Left kidney (tissue), 2 donors: Measurements from ENCODE around the gene CEP131. TPM values are rescaled to one million over a fixed set of nuclear protein-coding genes. Genes with fewer than 3 reads are reported as not detected.

ENCODE experiments used
- DNase-seq: peaks from one replicate; pipeline ENCODE4 v3.0.0-alpha.2; 2013
- polyA plus RNA-seq: library from polyadenylated mRNA; unstranded; fragments of 120-200 nt; gene quantifications from one replicate; pipeline ENCODE4 v1.2.1, GENCODE V29; 2013; ENCODE audit not compliant: insufficient read length

The CEP131 gene
- polyA plus RNA-seq, 1 donor, result 15.7 TPM

- DNase-seq, result no peak
Measured at GRCh38 chr17:81223762-81224130, 981 bp upstream of the CEP131 start.

GRCh38 chr17:81222620-81222905 lies 202 bp downstream of the CEP131 start:
- DNase-seq, result no peak

GRCh38 chr17:81221842-81222619 lies 734 bp downstream of the CEP131 start:
- DNase-seq, result no peak

GRCh38 chr17:81221371-81221841 lies 1.4 kb downstream of the CEP131 start:
- no peak for DNase-seq

- DNase-seq, result no peak
Measured at GRCh38 chr17:81219476-81220180, 3.1 kb downstream of the CEP131 start.

GRCh38 chr17:81218991-81219390 lies 3.8 kb downstream of the CEP131 start:
- no peak for DNase-seq

GRCh38 chr17:81218459-81218858 lies 4.3 kb downstream of the CEP131 start:
- no peak for DNase-seq

- DNase-seq, result no peak
Measured at GRCh38 chr17:81217491-81217890, 5.3 kb downstream of the CEP131 start.

- no peak for DNase-seq
Measured at GRCh38 chr17:81213978-81214377, 8.8 kb downstream of the CEP131 start.

- no peak for DNase-seq
Measured at GRCh38 chr17:81212365-81212764, 10.4 kb downstream of the CEP131 start.

GRCh38 chr17:81210868-81211267 lies 11.9 kb downstream of the CEP131 start:
- no peak for DNase-seq

GRCh38 chr17:81210466-81210865 lies 12.3 kb downstream of the CEP131 start:
- DNase-seq, result no peak

- no peak for DNase-seq
Measured at GRCh38 chr17:81209141-81209540, 13.6 kb downstream of the CEP131 start.

GRCh38 chr17:81208651-81209050 lies 14.1 kb downstream of the CEP131 start:
- no peak for DNase-seq

GRCh38 chr17:81207610-81208581 lies 14.9 kb downstream of the CEP131 start:
- DNase-seq, result no peak

GRCh38 chr17:81206657-81207056 lies 16.1 kb downstream of the CEP131 start:
- no peak for DNase-seq

GRCh38 chr17:81206166-81206565 lies 16.6 kb downstream of the CEP131 start:
- DNase-seq, result no peak

- DNase-seq, result no peak
Measured at GRCh38 chr17:81204578-81204977, 18.2 kb downstream of the CEP131 start.

GRCh38 chr17:81203136-81203535 lies 19.6 kb downstream of the CEP131 start:
- DNase-seq, result no peak

GRCh38 chr17:81202318-81202717 lies 20.4 kb downstream of the CEP131 start:
- no peak for DNase-seq

GRCh38 chr17:81200695-81201580 lies 21.8 kb downstream of the CEP131 start:
- DNase-seq, result no peak

- no peak for DNase-seq
Measured at GRCh38 chr17:81200201-81200600, 22.6 kb downstream of the CEP131 start.
